SK-N-SH treated with all-trans-retinoic acid at 6 μM for 48 hours (cell line): ENCODE results near the gene GLI2.

Source experiments
- BACH2 ChIP-seq: fragments of 250-450 bp; sonication (Bioruptor Pico); IDR thresholded peaks from 2 replicates; pipeline ENCODE4 v1.9.0; 2021; ENCODE audit warnings: mild to moderate bottlenecking, borderline replicate concordance
- CSDC2 ChIP-seq: fragments of 250-450 bp; sonication (Bioruptor Pico); IDR thresholded peaks from 2 replicates; pipeline ENCODE4 v1.5.0; 2020; ENCODE audit warnings: mild to moderate bottlenecking, moderate library complexity
- ESRRG ChIP-seq: fragments of 250-450 bp; sonication (Bioruptor Pico); IDR thresholded peaks from 2 replicates; pipeline ENCODE4 v1.6.1; 2021; ENCODE audit warnings: mild to moderate bottlenecking
- GLIS3 ChIP-seq: fragments of 250-450 bp; sonication (Bioruptor Pico); IDR thresholded peaks from 2 replicates; pipeline ENCODE4 v1.5.0; 2020; ENCODE audit warnings: mild to moderate bottlenecking, moderate library complexity
- ISL1 ChIP-seq: fragments of 250-450 bp; sonication (Bioruptor Pico); IDR thresholded peaks from 2 replicates; pipeline ENCODE4 v2.1.2; 2022; ENCODE audit warnings: mild to moderate bottlenecking, moderate library complexity
- OSR1 ChIP-seq: fragments of 250-450 bp; sonication (Bioruptor Pico); IDR thresholded peaks from 2 replicates; pipeline ENCODE4 v1.8.0; 2022; ENCODE audit warnings: moderate library complexity, mild to moderate bottlenecking, inconsistent platforms
- POU6F1 ChIP-seq: fragments of 250-450 bp; sonication (Bioruptor Pico); IDR thresholded peaks from 2 replicates; pipeline ENCODE4 v1.8.0; 2021; ENCODE audit warnings: low read depth, mild to moderate bottlenecking, moderate library complexity, borderline replicate concordance
- PPARA ChIP-seq: fragments of 250-450 bp; sonication (Bioruptor Pico); IDR thresholded peaks from 2 replicates; pipeline ENCODE4 v1.5.0; 2020; ENCODE audit warnings: mild to moderate bottlenecking, borderline replicate concordance
- RARB ChIP-seq: fragments of 250-450 bp; sonication (Bioruptor Pico); IDR thresholded peaks from 2 replicates; pipeline ENCODE4 v1.8.0; 2021; ENCODE audit warnings: mild to moderate bottlenecking, moderate library complexity
- TCF4 ChIP-seq: fragments of 250-450 bp; sonication (Bioruptor Pico); IDR thresholded peaks from 2 replicates; pipeline ENCODE4 v1.8.0; 2021; ENCODE audit warnings: mild to moderate bottlenecking, moderate library complexity, borderline replicate concordance
- TOX ChIP-seq: fragments of 250-450 bp; sonication (Bioruptor Pico); IDR thresholded peaks from 2 replicates; pipeline ENCODE4 v1.8.0; 2021; ENCODE audit warnings: mild to moderate bottlenecking, moderate library complexity, borderline replicate concordance
- ZFP3 ChIP-seq: fragments of 250-450 bp; sonication (Bioruptor Pico); IDR thresholded peaks from 2 replicates; pipeline ENCODE4 v1.5.0; 2020; ENCODE audit warnings: mild to moderate bottlenecking, moderate library complexity
- ZFP30 ChIP-seq: fragments of 450-650 bp; formaldehyde crosslinking; IDR thresholded peaks from 2 replicates; pipeline ENCODE4 v1.5.0; 2022; ENCODE audit warnings: mild to moderate bottlenecking, moderate library complexity
- TF ChIP-seq, protein P1 (sequence below): fragments of 250-450 bp; sonication (Bioruptor Pico); IDR thresholded peaks from 2 replicates; pipeline ENCODE4 v1.8.0; 2020; ENCODE audit warnings: mild to moderate bottlenecking, moderate library complexity, borderline replicate concordance

- no peak for TF ChIP-seq ESRRG (CRISPR knock-in tag)
- TF ChIP-seq ISL1 (CRISPR knock-in tag) = no peak
- no peak for TF ChIP-seq GLIS3
- TF ChIP-seq RARB (CRISPR knock-in tag) = no peak
- TF ChIP-seq CSDC2 (CRISPR knock-in tag) = no peak
- TF ChIP-seq ZFP3 (CRISPR knock-in tag) = no peak
- TF ChIP-seq POU6F1 (CRISPR knock-in tag) = no peak
- TF ChIP-seq ZFP30 (CRISPR knock-in tag) = no peak
- TF ChIP-seq PPARA = no peak
- TF ChIP-seq TCF4 (CRISPR knock-in tag) = no peak
- no peak for TF ChIP-seq TOX (CRISPR knock-in tag)
- TF ChIP-seq BACH2 = no peak
- TF ChIP-seq OSR1 (CRISPR knock-in tag) = no peak
- TF ChIP-seq, protein P1, sequence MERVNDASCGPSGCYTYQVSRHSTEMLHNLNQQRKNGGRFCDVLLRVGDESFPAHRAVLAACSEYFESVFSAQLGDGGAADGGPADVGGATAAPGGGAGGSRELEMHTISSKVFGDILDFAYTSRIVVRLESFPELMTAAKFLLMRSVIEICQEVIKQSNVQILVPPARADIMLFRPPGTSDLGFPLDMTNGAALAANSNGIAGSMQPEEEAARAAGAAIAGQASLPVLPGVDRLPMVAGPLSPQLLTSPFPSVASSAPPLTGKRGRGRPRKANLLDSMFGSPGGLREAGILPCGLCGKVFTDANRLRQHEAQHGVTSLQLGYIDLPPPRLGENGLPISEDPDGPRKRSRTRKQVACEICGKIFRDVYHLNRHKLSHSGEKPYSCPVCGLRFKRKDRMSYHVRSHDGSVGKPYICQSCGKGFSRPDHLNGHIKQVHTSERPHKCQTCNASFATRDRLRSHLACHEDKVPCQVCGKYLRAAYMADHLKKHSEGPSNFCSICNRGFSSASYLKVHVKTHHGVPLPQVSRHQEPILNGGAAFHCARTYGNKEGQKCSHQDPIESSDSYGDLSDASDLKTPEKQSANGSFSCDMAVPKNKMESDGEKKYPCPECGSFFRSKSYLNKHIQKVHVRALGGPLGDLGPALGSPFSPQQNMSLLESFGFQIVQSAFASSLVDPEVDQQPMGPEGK (CRISPR knock-in tag) = no peak
Measured at GRCh38 chr2:120722246-120722567, 13.5 kb upstream of the GLI2 start.
